ENCODE measurements around the gene HLCS.

DNA sequence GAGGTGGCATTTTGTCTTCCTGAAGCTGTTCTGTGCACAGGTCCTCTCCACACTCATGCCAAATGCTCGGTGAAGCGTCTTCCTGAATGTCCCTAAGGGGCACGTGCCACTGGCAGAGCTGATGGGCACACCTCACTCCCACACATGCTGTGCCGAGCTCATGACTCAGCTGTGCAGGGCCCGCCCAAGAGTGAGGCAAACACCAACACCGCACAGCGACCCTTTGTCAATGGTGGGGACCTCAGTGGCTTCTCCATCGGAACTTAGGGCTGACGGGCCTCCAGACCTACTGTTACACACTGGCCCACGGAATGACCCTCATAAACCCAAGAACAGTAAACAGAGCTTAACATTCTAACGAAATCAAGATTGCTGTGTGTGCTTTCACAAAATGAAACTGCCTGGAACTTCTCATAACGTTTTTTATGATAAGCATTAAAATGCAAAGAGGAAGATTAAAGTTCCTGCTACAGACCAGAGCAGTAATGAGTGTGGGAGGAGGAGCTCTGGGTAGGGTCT, 178.3 kb downstream of the HLCS start:
- TF ChIP-seq, protein P1, sequence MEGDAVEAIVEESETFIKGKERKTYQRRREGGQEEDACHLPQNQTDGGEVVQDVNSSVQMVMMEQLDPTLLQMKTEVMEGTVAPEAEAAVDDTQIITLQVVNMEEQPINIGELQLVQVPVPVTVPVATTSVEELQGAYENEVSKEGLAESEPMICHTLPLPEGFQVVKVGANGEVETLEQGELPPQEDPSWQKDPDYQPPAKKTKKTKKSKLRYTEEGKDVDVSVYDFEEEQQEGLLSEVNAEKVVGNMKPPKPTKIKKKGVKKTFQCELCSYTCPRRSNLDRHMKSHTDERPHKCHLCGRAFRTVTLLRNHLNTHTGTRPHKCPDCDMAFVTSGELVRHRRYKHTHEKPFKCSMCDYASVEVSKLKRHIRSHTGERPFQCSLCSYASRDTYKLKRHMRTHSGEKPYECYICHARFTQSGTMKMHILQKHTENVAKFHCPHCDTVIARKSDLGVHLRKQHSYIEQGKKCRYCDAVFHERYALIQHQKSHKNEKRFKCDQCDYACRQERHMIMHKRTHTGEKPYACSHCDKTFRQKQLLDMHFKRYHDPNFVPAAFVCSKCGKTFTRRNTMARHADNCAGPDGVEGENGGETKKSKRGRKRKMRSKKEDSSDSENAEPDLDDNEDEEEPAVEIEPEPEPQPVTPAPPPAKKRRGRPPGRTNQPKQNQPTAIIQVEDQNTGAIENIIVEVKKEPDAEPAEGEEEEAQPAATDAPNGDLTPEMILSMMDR (IDR thresholded peaks at IDR 0.05; ENCODE audit: low read depth, low read length), result no peak
- TF ChIP-seq EZH2phosphoT487 (IDR thresholded peaks at IDR 0.05; ENCODE audit: low read depth), result no peak

Measured in OCI-LY3 (cell line).